ENCODE measurements around the gene IGSF9.
A peak's percentile ranks its signal among the peaks of the same experiment; 100 is the strongest.

The IGSF9 gene

DNA sequence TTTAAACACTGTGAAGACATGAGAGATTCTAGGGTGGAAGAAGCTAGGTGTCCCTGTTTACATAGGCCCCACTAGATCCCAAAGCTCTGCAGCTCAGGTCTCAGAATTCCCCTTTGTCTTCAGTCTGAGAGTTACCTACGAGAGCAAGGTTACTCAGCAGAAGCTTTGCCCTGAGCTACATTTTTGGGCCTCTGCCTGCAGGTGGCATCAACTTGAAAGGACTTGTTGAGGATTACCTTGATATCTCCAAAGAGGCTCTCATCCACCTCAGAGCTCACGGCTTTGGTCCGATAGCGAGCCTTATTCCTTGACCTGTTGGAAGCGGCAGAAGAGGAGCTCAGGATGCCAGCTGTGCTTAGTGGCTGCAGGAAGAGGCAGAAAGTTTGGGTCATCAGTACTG is 52.5 kb downstream of the IGSF9 start:
- DNase-seq: no peak

DNA sequence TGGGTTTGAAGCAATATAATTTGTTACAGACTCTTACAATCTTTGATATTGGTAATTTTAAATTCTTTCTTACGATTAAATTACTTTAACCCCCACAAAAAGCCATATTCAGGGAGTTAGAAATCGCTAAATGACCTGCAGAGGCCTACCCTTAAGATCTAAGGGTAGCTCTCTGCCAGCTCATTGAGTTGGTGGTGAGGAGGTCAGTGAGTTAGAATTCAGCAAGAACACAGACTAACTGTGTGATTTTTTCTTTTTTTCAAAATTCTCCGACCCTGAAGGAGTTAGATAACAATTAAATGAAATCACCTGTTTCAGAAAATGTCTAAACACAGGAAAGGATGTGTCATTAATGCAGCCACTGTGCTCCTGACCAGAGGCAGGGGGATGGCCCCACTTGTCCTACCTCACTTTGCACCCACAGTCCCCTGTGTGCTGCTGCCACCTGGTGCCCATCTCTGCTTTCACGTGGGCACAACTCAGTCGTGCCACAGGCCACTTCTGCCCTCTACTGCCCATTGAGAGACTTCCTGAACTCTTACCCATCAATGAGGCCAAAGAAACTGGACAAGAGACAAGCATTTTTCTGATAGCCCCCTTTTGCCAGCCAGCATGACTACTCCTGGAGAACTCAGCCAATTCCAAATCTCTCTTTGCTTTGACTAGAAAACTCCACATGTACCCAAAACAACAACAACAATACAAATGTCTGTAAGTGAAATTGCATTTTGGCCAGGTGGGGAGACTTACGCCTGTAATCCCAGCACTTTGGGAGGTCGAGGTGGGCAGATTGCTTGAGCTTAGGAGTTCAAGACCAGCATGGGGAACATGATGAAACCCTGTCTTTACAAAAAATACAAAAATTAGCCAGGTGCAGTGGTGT is 53.9 kb downstream of the IGSF9 start:
- DNase-seq: peak; percentile 76 to 82

DNA sequence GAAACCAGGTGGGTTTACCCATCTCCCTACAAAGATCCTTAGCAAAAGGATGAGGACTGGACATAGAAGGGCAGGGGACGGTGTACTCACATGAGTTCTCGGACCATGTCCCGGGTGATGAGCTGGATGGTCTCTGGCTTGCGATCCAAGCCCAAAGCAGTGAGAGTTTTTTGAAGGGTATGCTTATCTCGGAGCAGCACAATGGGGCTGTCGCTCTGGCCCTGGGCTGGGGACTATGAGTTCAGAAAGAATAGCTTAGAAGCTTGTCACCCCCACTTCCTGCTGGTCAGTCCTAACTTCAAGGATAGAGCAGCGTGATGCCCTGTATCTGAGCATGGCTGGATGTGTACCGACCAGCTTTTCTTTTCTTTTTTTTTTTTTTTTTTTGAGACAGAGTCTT is 55.0 kb downstream of the IGSF9 start:
- DNase-seq: no peak

DNA sequence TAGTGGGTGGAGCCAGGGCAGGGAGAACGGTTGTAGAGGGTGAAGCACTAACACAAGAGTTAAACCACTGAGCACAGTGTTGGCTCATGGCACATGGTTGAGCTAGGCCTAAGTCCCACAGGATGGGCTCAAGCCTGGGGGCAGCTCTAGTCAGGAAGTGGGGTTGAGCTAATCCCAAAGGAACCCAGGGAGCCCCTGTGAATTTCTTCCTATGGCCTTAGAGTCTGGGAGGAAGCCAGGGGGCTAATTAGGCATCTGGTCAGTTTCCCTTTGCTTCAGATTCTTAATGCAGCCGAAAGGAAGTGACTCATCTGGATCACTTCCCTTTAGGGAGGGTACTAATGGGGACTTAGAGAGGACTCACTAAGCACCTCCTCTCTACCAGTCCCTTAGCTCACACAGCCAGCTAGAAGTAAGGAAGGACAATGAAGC is 55.6 kb downstream of the IGSF9 start:
- peak in 1 of 2 experiments; percentile 34 for DNase-seq

DNA sequence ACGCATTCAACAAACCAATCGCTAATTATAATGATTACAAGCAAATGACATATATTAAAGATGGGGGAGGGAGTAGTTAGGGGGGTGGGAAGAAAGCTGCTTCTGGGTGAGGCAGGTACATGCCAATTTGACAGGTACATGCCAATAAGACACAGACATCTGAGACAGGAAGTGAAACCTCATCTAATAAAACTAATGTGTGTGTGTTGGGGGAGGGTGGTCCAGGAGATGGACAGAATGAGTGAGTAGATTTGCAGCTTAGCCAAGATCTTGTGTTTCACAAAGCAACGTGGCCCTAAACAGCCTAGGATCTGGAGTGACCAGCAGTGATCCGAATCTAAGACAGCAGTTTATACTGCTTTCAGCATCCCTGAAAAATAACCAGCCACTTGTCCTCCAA is 56.2 kb downstream of the IGSF9 start:
- DNase-seq: no peak

DNA sequence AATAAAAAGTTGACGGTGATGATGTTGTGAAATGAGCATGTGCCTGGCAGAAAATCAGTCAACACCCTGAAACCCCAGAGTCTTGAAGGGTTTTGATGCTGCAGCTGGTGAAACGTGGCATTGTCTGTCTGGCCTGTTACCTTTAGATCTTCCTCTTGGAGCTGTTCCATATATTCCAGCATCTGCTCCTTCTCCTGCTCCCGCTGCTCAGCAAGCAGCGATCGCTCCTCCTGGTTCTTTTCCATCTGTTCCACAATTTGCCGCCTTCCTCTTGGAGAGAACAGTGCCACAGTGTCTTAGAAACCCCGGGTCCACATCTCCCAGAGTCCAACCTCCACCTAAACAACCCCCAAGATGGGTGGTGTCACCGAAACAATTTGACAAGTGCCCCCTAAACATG is 61.1 kb downstream of the IGSF9 start:
- DNase-seq: peak; percentile 21 to 71

DNA sequence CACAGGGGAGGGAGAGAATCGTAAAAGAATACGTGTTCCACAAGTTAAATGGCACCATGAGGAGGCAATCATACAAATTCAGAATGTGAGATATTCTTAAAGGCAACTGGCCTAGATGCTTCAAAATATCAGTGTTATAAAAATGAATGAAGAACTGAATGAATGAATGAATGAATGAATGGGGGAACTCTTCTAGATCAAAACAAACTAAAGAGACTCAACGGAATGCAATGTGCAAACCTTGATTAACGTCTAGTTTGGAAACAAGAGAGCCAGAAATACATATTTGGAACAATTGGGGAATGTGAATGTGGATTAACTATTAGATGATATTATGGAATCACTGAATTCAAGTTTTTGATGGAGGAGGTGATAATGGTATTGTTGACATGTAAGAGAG is 62.3 kb downstream of the IGSF9 start:
- no peak for DNase-seq

DNA sequence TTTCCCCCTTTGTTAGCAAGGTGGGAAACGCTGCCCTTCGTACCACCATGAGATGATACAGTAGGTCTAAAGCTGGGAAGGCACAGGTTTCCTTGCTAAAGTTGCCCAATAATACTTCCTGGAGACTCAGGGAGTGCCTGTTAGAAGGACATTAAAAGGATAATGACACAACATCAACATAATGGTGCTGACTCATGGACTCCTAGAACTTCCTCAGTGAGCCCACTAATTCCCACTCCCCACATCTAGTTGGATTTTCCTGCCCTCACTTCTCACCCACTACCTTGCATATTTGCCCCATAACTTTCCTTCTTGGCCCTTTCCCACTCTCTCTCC is 62.9 kb downstream of the IGSF9 start:
- no peak for DNase-seq

DNA sequence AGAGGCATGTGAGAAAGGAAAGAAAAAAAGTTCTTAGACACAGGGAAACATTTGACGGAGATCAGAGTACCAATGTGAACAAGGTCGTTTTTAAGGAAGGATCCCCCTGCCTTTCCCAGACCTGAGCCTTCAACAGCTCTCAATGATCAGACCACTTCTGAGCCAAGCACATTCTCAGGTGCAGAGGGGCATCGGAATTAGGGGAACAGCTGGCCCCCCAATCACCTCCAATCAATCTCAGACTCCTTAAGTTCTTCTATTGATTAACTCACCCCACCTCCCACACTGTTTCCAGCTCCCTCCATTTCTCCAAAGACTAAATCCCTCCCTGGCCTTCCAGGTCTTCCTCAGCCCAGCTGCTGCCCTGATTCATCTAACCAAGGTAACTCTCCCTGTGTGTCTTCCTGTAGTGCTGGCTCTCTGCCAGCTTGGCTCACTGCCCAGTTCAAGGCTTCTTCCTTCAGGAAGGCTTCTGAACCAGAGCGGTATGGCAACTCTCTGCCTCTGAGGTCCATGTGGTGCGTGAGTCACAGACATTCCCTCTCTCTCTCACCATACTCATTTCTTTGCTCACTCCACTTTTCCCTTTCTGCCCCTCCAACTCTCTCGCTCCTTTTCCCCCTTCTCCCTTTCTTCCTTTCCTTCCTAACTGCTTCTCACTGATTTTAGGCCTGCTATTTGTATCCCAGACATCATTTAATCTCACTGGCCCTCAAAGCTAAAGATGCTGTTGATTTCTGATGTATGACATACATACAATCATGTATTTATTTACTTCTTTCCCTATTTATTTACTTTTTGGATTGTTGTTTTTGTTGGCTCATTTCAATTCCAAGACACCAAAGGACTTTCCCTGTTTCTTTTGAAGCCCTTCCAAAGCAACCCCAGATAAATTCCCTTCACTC is 63.5 kb downstream of the IGSF9 start:
- DNase-seq: peak; percentile 30 to 87

DNA sequence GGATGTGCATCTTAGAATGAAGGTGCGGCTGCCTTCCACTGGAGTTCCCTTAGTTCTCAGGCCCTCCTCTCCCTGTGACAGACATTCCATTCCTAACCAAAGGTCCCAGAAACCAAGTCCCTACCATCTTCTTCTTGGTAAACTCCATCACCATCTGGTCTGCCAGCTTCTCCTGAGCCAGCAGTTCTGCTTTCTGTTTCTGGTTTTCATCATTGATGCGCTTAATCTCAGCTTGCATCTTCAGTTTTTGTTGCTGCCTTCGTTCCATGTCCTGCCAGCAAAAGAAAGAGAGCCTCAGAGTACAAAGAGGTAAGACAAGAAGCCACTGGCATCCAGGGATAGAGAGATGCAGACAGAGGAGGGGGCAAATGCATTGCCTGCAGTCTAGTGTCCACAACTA is 65.0 kb downstream of the IGSF9 start:
- DNase-seq: no peak

DNA sequence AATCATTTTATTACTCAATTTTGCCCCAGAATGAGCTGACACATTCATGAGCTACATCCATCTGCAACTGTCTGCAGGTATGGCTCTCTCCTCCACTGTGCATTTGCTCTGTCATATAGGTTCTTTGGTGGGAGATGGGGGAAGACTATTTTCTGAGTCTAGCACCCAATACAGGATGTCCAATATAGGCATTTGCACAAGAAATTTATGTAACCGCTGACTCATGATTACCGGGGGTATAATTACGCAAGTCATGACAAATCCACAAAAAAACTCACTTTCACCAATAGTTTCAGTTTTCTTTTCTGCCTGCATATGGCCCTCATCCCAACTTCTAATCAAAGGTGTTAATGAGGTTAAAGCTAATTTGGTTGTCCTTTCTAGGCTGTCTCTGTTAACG is 65.4 kb downstream of the IGSF9 start:
- no peak for DNase-seq

DNA sequence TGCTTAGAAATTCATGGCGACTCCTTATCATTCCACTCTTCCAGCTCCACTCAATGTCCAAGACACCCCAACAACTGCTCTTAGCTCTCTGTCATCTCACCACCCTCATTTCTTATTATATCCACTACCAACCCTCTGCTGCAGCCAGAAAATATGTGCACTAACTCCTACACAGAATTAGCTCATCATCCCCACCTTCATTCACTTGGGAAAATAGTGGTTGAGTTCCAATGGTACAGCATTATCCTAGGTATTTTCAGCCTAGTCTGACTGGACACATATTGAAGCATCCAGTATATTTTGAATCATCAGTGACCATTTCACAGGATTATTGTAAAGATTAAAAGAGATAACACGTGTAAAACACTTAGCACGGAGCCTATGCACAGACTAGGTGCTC is 66.3 kb downstream of the IGSF9 start:
- no peak for DNase-seq

DNA sequence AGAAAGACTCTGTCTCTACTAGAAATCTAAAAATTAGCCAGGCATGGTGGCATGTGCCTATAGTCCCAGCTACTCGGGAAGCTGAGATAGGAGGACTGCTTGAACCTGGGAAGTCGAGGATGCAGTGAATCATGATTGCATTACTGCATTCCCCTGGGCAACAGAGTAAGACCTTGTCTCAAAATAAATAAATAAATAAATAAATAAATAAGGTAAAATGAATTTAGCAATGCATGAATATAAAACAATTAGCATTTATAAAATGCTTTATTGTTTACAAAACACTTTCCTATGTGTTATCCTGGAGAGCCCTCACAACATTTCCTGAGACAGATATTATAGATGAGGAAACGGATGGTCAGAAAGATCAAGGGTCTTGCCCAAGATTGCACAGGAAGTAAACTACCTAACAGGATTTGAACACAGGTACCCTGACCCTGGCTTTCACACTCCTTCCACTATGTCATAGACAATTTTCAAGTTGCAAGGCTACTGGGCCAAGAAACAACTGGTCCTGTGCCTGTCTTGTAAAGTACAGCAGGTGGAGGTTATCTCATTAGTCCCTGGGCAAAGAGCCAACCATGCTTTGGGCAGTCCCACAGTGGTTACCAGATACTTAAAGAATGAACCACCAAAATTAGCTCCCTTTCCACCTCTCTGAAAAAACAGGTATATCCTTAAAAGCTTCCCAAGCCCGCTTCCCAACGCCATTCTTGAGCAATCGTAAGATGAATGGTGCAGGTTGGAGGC is 67.5 kb downstream of the IGSF9 start:
- DNase-seq: no peak
